Islet precursor cell (in vitro differentiated cells): ENCODE results near the gene TBC1D3L.
"Not testable (repeated sequence)": the region's sequence is repeated elsewhere in the genome, so short reads cannot be mapped to it uniquely, and the experiment has no call there.

ENCODE experiments used
- DNase-seq: peaks from one replicate; pipeline ENCODE4 v3.0.0-alpha.2; 2018

The TBC1D3L gene

DNA sequence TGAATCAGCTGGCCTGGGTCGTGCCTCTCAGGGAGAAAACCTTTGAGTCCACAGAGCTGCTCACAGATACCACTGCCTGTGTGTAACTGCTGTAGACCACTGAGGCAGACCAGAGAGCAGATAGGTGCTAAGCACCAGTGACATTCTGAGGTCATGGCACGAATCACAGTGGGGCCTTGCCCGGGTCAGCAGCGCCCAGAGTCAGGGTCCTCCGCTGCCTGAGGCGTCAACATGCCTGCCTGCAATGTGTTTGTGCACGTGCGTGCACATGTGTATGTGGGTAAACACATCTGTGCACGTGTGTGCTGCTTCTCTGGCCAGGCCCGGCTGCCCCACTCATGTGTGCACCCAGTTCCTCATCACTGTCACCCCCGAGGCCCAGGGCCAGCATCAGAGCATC is at the start of gene TBC1D3L:
TBC1D3L (minus strand) TSS at position 101 of the 400 bp plus-strand sequence. CDS start 1,540 bp downstream, outside the sequence.
- not testable (repeated sequence) for DNase-seq

GRCh38 chr17:38003676-38004075 is 14.8 kb upstream of the TBC1D3L start, which contains the start of gene TBC1D3D:
Gene TBC1D3D (plus strand): TSS chr17:38003976. CDS start chr17:38005561, 1,585 bp downstream.
- DNase-seq = not testable (repeated sequence)
